ENCODE measurements around the gene FANCE.

The FANCE gene, protein sequence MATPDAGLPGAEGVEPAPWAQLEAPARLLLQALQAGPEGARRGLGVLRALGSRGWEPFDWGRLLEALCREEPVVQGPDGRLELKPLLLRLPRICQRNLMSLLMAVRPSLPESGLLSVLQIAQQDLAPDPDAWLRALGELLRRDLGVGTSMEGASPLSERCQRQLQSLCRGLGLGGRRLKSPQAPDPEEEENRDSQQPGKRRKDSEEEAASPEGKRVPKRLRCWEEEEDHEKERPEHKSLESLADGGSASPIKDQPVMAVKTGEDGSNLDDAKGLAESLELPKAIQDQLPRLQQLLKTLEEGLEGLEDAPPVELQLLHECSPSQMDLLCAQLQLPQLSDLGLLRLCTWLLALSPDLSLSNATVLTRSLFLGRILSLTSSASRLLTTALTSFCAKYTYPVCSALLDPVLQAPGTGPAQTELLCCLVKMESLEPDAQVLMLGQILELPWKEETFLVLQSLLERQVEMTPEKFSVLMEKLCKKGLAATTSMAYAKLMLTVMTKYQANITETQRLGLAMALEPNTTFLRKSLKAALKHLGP

GRCh38 chr6:35452183-35453090 lies at the start of gene FANCE:
Gene FANCE, plus strand, starts transcription at chr6:35452338. Its CDS starts 208 bp downstream, at chr6:35452546.
- DNase-seq = peak; percentile 96

- DNase-seq = no peak
Measured at GRCh38 chr6:35402856-35403191, 49.3 kb upstream of the FANCE start.

GRCh38 chr6:35403544-35404442 lies 48.3 kb upstream of the FANCE start:
- no peak for DNase-seq

DNA sequence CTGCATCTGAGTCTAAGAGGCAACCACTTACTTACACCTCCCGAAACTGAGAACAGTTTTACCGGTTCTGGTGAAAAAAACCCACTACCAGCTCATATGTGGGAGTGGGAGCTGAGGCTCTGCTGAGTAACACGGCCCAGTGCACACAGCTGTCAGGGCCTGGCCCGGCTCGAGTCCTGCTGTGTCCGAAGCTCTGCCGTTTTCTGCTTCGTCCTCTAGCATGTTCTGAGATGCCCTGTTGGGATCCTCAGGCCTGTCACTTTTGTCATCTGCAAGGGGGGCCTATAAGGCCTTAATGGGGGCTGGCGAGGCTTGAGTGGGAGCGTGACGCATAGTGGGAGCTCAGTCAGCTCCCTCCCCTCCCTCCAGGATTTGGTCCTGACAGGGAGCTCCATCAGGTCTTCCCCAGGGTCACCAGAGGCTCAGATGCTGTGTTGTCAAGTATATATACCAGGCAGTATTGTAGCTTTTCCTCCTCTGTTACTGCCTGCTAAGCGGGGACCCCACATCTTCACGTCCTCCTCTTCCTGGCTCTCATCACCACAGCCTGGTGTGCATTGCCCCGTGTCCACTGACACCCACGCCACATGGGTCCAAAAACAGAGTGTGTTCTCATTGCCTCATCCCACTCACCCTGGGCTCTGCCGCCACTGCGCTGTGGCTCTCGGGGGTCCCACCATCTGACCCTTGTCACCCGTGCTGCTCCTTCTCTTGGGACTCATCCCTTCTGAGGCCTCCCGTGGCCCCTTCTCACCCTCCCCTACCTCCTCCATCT lies 45.2 kb upstream of the FANCE start:
- DNase-seq = no peak

GRCh38 chr6:35409245-35409644 lies 42.9 kb upstream of the FANCE start:
- no peak for DNase-seq

DNA sequence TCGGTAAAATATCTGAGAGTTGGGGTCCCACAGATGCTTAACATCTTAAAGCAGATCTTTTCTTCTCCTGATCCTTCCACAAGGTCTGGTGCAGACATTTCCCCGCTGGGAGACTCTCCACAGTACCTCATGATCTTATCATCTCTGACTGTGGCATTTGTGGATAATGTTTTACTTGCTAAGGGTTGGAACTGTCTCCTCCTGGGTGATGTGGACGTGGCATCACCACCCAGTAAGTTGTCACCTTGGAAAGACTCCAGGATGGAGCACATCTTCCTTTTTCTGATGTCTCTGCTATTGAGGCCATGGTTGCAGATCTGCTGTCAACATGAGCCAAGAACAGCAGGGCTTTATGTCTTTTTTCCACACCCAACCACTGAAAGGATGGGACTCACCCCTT lies 42.0 kb upstream of the FANCE start:
- DNase-seq = no peak

DNA sequence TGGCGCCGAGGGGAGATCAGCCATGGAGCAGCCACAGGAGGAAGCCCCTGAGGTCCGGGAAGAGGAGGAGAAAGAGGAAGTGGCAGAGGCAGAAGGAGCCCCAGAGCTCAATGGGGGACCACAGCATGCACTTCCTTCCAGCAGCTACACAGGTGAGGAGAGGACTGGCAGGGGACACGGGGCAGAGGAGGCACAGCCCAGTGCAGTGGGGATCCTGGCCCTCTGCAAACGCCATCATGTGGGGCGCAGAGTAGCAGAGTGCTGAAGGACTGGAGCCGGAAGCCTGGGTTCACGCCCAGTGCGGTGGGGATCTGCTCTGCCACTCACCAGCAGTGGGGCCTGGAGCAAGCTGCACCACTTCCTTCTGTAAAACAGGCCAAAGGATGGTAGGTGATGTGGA lies 41.1 kb upstream of the FANCE start:
- DNase-seq = no peak

GRCh38 chr6:35412102-35412501 lies 40.0 kb upstream of the FANCE start:
- DNase-seq = no peak

GRCh38 chr6:35413911-35414310 lies 38.2 kb upstream of the FANCE start:
- DNase-seq = no peak

GRCh38 chr6:35415065-35415891 lies 36.9 kb upstream of the FANCE start:
- DNase-seq = no peak

DNA sequence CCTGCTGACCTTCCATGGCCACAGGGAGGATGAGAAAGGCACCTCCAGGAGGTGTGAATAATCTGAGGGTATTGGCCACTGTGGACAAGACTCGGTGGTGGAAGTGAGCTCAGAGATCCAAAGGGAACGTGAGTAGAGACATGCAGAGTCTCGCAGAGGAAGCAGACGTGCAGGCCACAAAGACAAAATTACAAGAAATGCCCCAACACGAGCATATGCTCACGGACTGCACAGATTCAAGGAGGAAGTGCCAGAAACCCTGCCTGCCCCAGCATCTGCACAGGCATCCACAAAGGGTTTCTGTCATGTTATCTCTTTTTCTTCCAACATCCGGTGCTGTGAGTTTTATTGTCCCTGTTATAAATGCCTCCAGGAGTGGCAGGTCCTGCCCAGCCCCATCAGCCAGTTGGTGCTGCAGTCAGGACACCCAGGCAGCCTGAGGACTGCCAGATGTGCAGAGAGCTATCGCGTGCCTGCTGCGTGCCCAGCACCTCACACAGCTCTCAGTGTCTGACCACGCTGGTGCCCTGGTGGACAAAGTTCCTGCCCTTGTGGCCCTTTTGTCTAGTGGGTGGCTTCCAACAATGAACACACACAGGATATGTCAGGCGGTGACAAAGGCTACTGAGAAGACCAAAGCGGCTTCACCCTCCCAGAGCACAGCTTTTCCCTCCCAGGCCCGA lies 34.0 kb upstream of the FANCE start:
- peak; percentile 48 for DNase-seq

GRCh38 chr6:35419417-35419816 lies 32.7 kb upstream of the FANCE start:
- DNase-seq = no peak

DNA sequence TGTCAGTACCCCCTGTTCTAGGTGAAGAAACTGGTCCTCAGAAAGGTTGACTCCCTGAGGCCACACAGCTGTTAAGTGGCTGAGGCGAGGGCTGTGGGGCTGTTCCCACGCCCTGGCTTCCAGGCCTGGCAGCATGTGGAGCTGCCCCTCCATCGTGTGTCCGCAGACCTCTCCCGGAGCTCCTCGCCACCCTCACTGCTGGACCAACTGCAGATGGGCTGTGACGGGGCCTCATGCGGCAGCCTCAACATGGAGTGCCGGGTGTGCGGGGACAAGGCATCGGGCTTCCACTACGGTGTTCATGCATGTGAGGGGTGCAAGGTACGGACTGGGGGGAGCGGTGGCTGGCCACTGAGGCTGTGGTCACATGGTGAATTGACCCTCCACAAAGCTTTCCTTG lies 32.2 kb upstream of the FANCE start:
- no peak for DNase-seq

- no peak for DNase-seq
Measured at GRCh38 chr6:35425284-35425683, 26.9 kb upstream of the FANCE start.

GRCh38 chr6:35426074-35426473 lies 26.1 kb upstream of the FANCE start:
- DNase-seq = peak; percentile 61

- no peak for DNase-seq
Measured at GRCh38 chr6:35427435-35427834, 24.7 kb upstream of the FANCE start.

DNA sequence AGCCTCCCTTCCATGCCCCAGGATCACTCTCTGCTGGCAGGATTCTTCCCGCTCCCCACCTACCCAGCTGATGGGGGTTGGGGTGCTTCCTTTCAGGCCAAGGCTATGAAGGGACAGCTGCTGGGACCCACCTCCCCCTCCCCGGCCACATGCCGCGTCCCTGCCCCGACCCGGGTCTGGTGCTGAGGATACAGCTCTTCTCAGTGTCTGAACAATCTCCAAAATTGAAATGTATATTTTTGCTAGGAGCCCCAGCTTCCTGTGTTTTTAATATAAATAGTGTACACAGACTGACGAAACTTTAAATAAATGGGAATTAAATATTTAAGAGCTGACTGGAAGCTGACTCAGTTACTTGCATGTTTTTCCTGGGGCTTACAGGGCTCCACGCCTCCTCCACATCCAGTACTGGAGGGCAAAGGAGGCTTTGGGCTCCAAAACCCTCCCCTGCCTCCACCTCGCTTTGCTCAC lies 24.3 kb upstream of the FANCE start:
- no peak for DNase-seq

GRCh38 chr6:35428421-35429149 lies 23.6 kb upstream of the FANCE start:
- DNase-seq = no peak

DNA sequence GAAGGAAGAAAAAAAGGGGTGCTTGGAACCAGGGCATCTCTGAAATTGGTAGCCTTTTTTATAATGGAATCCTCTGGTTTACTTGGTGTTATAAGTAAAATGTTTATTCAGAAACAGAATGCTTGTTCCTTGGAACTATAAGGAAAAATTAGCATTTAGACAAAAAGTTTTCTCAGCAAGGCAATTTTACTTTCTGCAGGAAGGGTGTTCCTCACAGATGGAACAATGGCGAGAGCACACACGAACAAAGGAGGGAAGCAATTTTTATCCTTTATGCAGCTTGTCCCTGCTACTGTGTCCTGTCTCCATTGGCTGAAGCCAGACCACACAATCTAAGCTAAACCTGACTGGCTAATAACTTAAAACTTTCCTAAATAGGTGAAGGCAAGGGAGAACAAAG lies 22.7 kb upstream of the FANCE start:
- no peak for DNase-seq

- no peak for DNase-seq
Measured at GRCh38 chr6:35432291-35432690, 19.8 kb upstream of the FANCE start.
